VCaP (cell line): ENCODE results near the gene MMAB.

Experiments used
- H3K27ac ChIP-seq: fragments of 450-650 bp; 2 replicates; pipeline ENCODE4 v1.5.1; 2017
- TF ChIP-seq, protein P1 (sequence below): fragments of 450-650 bp; conservative IDR thresholded peaks from 2 replicates; pipeline ENCODE4 v1.5.1; 2017; ENCODE audit warnings: mild to moderate bottlenecking, moderate library complexity

Gene MMAB

GRCh38 chr12:109581856-109582255, 8.6 kb upstream of the MMAB start:
- TF ChIP-seq, protein P1, sequence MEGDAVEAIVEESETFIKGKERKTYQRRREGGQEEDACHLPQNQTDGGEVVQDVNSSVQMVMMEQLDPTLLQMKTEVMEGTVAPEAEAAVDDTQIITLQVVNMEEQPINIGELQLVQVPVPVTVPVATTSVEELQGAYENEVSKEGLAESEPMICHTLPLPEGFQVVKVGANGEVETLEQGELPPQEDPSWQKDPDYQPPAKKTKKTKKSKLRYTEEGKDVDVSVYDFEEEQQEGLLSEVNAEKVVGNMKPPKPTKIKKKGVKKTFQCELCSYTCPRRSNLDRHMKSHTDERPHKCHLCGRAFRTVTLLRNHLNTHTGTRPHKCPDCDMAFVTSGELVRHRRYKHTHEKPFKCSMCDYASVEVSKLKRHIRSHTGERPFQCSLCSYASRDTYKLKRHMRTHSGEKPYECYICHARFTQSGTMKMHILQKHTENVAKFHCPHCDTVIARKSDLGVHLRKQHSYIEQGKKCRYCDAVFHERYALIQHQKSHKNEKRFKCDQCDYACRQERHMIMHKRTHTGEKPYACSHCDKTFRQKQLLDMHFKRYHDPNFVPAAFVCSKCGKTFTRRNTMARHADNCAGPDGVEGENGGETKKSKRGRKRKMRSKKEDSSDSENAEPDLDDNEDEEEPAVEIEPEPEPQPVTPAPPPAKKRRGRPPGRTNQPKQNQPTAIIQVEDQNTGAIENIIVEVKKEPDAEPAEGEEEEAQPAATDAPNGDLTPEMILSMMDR: no peak
- H3K27ac ChIP-seq: no peak overlapping the region

DNA sequence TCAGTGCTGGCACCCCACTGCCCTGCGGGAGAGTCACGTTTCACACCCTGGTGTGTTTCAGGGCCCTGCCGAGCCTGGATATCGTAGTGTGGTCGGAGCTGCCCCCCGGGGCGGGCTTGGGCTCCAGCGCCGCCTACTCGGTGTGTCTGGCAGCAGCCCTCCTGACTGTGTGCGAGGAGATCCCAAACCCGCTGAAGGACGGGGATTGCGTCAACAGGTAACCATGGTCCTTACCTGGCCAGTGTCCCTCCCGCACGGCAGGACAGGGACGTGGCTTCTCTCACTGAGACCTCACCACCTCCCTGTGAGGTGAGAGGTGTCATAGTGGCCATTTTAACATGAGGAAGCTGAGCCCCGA, 8.0 kb upstream of the MMAB start:
- no peak overlapping the region for H3K27ac ChIP-seq
- TF ChIP-seq, protein P1: no peak

DNA sequence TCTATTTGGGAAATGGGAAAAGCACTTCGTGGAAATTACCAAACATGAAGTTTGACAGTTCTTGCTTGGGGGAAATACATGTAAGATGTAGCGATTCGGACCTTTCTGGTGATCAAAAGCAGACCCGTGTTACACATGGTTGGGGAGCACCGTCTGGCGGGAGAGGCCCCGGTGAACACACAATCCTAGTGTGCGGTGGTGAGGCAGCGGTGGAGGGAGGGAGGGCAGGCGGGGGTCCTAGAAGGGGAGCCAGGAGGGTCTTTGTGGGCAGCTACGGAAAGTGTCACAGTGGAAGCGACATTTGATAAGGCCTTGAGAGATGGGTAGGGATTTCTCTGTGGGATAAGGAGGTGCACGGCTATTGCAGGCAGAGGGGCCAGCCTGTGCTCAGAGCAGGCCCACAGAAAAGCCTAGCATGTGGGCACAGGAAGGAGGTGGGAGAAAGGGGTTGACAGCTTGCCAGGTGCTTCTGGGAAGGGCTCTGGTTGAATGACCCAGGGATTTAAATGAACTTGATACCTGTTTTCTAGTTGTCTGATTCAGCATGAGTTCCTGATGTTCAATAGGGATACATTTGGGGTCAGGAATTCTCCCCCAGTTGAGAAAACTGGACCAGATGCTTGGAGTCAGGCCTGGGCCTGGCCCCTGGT, 7.5 kb upstream of the MMAB start:
- H3K27ac ChIP-seq: no peak overlapping the region
- TF ChIP-seq, protein P1: no peak

- no peak overlapping the region for H3K27ac ChIP-seq
- TF ChIP-seq, protein P1: no peak
Observed at GRCh38 chr12:109580272-109580671, 7.0 kb upstream of the MMAB start.

- TF ChIP-seq, protein P1: no peak
- no peak overlapping the region for H3K27ac ChIP-seq
Observed at GRCh38 chr12:109579639-109580038, 6.3 kb upstream of the MMAB start.

- no peak overlapping the region for H3K27ac ChIP-seq
Observed at GRCh38 chr12:109578330-109578927, 5.1 kb upstream of the MMAB start.

DNA sequence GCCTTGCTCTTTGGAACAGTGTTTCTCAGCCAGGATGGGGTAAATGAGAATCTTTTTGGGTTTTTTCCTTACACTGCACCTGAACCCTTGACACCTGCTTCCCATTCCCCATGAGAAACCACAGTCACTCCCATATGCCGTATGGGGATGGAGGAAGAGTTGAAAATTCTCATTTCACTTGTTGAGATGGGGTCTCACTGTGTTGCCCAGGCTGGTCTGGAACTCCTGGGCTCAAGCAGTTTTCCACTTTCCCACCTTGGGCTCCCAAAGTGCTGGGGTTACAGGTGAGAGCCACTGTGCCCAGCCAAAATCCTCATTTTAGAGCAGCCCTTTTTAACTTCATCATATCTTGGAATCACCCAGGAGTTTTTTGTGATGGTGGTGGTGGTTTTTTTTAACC, 4.0 kb upstream of the MMAB start:
- H3K27ac ChIP-seq: no peak overlapping the region
- TF ChIP-seq, protein P1: no peak

More at GRCh38 chr12:109578330-109578927, 5.1 kb upstream of the MMAB start:
- TF ChIP-seq, protein P1: no peak
